ENCODE measurements around the gene SORCS2. TPM values are rescaled to one million over a fixed set of nuclear protein-coding genes. Genes with fewer than 3 reads are reported as not detected.

The SORCS2 gene
- total RNA-seq, 6 experiments from 2014 or later: 0.18 to 6.2 (median 3.1) TPM

- H3K27me3 ChIP-seq: no peaks in the 10 kb centered on the region
- intact Hi-C loops (cut with DNase I): loop anchor here in 1 of 2 donors (5.0 kb wide), 1 partner anchor 122 kb away; no protein-coding TSS in a partner anchor
- 84% methylated on average over 5 of the region's 15 CpGs for WGBS (ENCODE audit: insufficient coverage, low coverage, low lambda C conversion rate, missing lambda C conversion rate)
- no peak overlapping the region for H3K27ac ChIP-seq
- DNase-seq (peak in 1 of 3 donors; percentile 29), ATAC-seq (no peak)
- peaks cover 0 to 15% (median 3%) of the 10 kb centered on the region in 4 donors for H3K4me1 ChIP-seq
- H3K4me3 ChIP-seq: no peak overlapping the region
- TF ChIP-seq CTCF (IDR thresholded peaks at IDR 0.05) (no peak), POLR2A (IDR thresholded peaks at IDR 0.05) (no peak)
- H3K36me3 ChIP-seq: no peaks in the 10 kb centered on the region
- H3K9me3 ChIP-seq: no peaks in the 10 kb centered on the region
Measured at GRCh38 chr4:7339751-7340552, 147.6 kb downstream of the SORCS2 start.

DNA sequence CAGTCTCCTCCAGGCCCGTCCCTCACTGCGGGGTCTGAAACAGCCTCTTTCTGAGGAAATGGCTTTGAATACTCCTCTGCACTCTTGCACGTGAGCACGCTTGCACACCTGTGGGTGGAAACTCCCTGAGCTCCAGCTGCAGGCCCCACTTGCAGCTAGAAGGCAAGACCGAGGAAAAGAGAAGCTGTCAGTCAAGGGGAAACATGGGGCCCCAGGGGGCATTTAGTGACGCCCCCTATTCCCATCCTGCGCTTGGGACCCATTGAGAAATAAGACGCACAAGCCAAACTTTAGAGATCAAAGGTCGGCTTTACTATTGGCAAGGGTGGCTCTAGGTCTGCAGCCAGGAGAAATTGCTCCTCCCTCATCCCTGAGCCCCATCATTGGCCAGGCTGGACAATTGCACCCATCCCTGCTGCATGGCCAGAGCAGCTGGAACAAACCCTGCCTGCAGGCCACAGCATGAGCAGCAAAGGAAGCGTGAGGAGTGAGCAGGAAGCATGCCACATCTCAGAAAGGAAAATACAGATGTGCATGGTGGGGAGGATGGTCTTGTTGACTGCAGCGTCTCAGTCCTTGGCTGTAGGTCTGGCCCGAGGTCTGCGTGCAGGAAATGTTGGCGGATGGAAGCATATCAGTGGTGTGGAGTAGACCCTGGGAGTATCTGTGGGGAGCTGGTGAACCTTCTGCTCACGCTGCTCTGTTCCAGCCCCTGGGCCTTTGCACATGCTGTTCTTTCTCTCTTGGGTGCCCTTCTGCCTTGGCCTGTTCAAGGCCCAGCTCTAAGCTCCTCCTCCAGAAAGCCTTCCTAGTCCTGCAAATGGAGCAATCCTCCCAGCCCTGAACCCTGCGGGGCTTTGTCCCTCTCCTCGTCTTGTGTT lies 148.5 kb downstream of the SORCS2 start:
- Histone ChIP-seq H3K4me3 (no peak overlapping the region), H3K9me3 (no peaks in the 10 kb centered on the region), H3K4me1 (peaks cover 0 to 12% (median 3%) of the 10 kb centered on the region in 4 donors), H3K27me3 (no peaks in the 10 kb centered on the region), H3K27ac (no peak overlapping the region), H3K36me3 (no peaks in the 10 kb centered on the region)
- ATAC-seq (peak in 1 of 4 donors; percentile 13), DNase-seq (peak in 1 of 3 donors; percentile 49)
- intact Hi-C loops (cut with DNase I): no loop called here
- TF ChIP-seq POLR2A (IDR thresholded peaks at IDR 0.05) (no peak), CTCF (IDR thresholded peaks at IDR 0.05) (no peak)
- WGBS (ENCODE audit: insufficient coverage, low coverage, low lambda C conversion rate, missing lambda C conversion rate): 69% methylated on average over 9 of the region's 17 CpGs

DNA sequence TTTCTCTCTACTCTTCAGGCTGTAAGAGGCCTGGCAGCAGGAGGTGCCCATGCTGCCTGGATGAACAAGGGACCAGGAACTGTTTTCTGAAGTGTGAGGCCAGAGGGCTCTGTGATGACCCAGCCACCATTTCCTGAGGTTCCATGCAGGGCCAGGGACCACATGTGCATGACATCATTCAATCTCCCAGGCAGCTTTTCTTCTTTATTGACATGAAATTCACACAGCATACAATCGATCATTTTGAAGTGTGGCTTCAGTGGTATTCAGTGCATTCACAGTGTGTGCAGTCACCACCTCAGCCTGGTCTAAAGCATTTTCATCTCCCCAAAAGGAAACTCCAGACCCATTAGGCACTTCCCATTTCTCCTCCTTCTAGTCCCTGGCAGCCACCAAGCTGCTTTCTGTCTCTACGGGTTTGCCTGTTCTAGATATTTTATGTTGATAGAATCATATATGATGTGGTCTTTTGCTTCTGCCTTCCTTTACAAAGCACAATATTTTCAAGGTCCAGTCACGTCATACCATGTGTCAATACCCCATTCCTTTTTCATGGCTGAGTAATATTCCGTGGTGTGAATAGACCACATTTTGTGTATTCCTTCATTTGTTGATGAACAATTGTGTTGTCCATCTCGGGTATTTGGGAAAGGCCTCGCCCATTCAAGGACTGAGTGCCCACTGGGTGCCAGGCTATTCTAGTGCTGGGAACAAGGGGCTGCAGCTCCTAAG lies 149.3 kb downstream of the SORCS2 start:
- ATAC-seq (no peak), DNase-seq (peak in 1 of 3 donors; percentile 21)
- Histone ChIP-seq H3K27me3 (no peaks in the 10 kb centered on the region), H3K4me1 (peaks cover 0 to 5% (median 0%) of the 10 kb centered on the region in 4 donors), H3K9me3 (no peaks in the 10 kb centered on the region), H3K36me3 (no peaks in the 10 kb centered on the region), H3K27ac (no peak overlapping the region), H3K4me3 (no peak overlapping the region)
- WGBS (ENCODE audit: insufficient coverage, low coverage, low lambda C conversion rate, missing lambda C conversion rate): 84% methylated on average over 6 of the region's 6 CpGs
- intact Hi-C loops (cut with DNase I): no loop called here
- TF ChIP-seq POLR2A (IDR thresholded peaks at IDR 0.05) (no peak), CTCF (IDR thresholded peaks at IDR 0.05) (no peak)

Measured in right lobe of liver (tissue), 6 donors.